ENCODE measurements around the gene SAT2. TPM values are rescaled to one million over a fixed set of nuclear protein-coding genes. Genes with fewer than 3 reads are reported as not detected.
"Not testable (repeated sequence)": the region's sequence is repeated elsewhere in the genome, so short reads cannot be mapped to it uniquely, and the experiment has no call there.

Gene SAT2
- polyA plus RNA-seq (ENCODE audit: insufficient read length in 4 of 4): 100 to 1,000 TPM; 124 to 145 (median 139) TPM

- peak; percentile 84 to 94 (median 91) for DNase-seq (ENCODE audit: low read depth in 4 of 4, low spot score in 3 of 4)
These were observed at the start of gene SAT2 for GRCh38 chr17:7627250-7628121. SAT2 (minus strand) TSS chr17:7627821; CDS start chr17:7627635, 186 bp downstream.

GRCh38 chr17:7676533-7676932 is 48.9 kb upstream of the SAT2 start:
- no peak for DNase-seq (ENCODE audit: low read depth in 4 of 4, low spot score in 3 of 4)

- DNase-seq (ENCODE audit: low read depth in 4 of 4, low spot score in 3 of 4): no peak
These were observed 47.3 kb upstream of the SAT2 start for GRCh38 chr17:7674934-7675333.

- no peak for DNase-seq (ENCODE audit: low read depth in 4 of 4, low spot score in 3 of 4)
These were observed 45.6 kb upstream of the SAT2 start for GRCh38 chr17:7673239-7673638.

GRCh38 chr17:7668482-7668881 is 40.9 kb upstream of the SAT2 start:
- no peak for DNase-seq (ENCODE audit: low read depth in 4 of 4, low spot score in 3 of 4)

- DNase-seq (ENCODE audit: low read depth in 4 of 4, low spot score in 3 of 4): no peak
These were observed 40.2 kb upstream of the SAT2 start for GRCh38 chr17:7667656-7668406.

GRCh38 chr17:7656958-7657609 is 29.5 kb upstream of the SAT2 start:
- peak in 1 of 4 donors; percentile 53 for DNase-seq (ENCODE audit: low read depth in 4 of 4, low spot score in 3 of 4)

- DNase-seq (ENCODE audit: low read depth in 4 of 4, low spot score in 3 of 4): no peak
These were observed 27.9 kb upstream of the SAT2 start for GRCh38 chr17:7655541-7655840.

GRCh38 chr17:7654832-7655540 is 27.4 kb upstream of the SAT2 start:
- no peak for DNase-seq (ENCODE audit: low read depth in 4 of 4, low spot score in 3 of 4)

- DNase-seq (ENCODE audit: low read depth in 4 of 4, low spot score in 3 of 4): no peak
These were observed 25.1 kb upstream of the SAT2 start for GRCh38 chr17:7652388-7653356.

- peak; percentile 60 to 78 (median 64) for DNase-seq (ENCODE audit: low read depth in 4 of 4, low spot score in 3 of 4)
These were observed 24.2 kb upstream of the SAT2 start for GRCh38 chr17:7651665-7652387.

- DNase-seq (ENCODE audit: low read depth in 4 of 4, low spot score in 3 of 4): no peak
These were observed 23.6 kb upstream of the SAT2 start for GRCh38 chr17:7651097-7651664.

- peak in 3 of 4 donors; percentile 49 to 58 (median 56) for DNase-seq (ENCODE audit: low read depth in 4 of 4, low spot score in 3 of 4)
These were observed 23.0 kb upstream of the SAT2 start, which contains the start of gene ATP1B2 for GRCh38 chr17:7650509-7651096. ATP1B2 (plus strand) TSS chr17:7650926; CDS start chr17:7651519, 593 bp downstream.

- DNase-seq (ENCODE audit: low read depth in 4 of 4, low spot score in 3 of 4): no peak
These were observed 19.4 kb upstream of the SAT2 start for GRCh38 chr17:7647018-7647417.

- DNase-seq (ENCODE audit: low read depth in 4 of 4, low spot score in 3 of 4): no peak
These were observed 18.8 kb upstream of the SAT2 start for GRCh38 chr17:7646457-7646856.

- no peak for DNase-seq (ENCODE audit: low read depth in 4 of 4, low spot score in 3 of 4)
These were observed 17.2 kb upstream of the SAT2 start for GRCh38 chr17:7644775-7645174.

GRCh38 chr17:7641635-7642034 is 14.0 kb upstream of the SAT2 start:
- DNase-seq (ENCODE audit: low read depth in 4 of 4, low spot score in 3 of 4): not testable (repeated sequence)

GRCh38 chr17:7640783-7641182 is 13.2 kb upstream of the SAT2 start:
- no peak for DNase-seq (ENCODE audit: low read depth in 4 of 4, low spot score in 3 of 4)

All from right renal pelvis (tissue), 4 donors.